CD4-positive, alpha-beta T cell treated with Interferon alpha-2 for 1 hour (primary cell): ENCODE measurements around the gene SCAF11.
"Not testable (repeated sequence)": the region's sequence is repeated elsewhere in the genome, so short reads cannot be mapped to it uniquely, and the experiment has no call there.

ENCODE experiments used
- DNase-seq, 2 donors: peaks; one replicate each; pipeline ENCODE4 v3.0.0-alpha.2; 2020 to 2022

The SCAF11 gene, protein sequence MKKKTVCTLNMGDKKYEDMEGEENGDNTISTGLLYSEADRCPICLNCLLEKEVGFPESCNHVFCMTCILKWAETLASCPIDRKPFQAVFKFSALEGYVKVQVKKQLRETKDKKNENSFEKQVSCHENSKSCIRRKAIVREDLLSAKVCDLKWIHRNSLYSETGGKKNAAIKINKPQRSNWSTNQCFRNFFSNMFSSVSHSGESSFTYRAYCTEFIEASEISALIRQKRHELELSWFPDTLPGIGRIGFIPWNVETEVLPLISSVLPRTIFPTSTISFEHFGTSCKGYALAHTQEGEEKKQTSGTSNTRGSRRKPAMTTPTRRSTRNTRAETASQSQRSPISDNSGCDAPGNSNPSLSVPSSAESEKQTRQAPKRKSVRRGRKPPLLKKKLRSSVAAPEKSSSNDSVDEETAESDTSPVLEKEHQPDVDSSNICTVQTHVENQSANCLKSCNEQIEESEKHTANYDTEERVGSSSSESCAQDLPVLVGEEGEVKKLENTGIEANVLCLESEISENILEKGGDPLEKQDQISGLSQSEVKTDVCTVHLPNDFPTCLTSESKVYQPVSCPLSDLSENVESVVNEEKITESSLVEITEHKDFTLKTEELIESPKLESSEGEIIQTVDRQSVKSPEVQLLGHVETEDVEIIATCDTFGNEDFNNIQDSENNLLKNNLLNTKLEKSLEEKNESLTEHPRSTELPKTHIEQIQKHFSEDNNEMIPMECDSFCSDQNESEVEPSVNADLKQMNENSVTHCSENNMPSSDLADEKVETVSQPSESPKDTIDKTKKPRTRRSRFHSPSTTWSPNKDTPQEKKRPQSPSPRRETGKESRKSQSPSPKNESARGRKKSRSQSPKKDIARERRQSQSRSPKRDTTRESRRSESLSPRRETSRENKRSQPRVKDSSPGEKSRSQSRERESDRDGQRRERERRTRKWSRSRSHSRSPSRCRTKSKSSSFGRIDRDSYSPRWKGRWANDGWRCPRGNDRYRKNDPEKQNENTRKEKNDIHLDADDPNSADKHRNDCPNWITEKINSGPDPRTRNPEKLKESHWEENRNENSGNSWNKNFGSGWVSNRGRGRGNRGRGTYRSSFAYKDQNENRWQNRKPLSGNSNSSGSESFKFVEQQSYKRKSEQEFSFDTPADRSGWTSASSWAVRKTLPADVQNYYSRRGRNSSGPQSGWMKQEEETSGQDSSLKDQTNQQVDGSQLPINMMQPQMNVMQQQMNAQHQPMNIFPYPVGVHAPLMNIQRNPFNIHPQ (N-terminal part only)

DNA sequence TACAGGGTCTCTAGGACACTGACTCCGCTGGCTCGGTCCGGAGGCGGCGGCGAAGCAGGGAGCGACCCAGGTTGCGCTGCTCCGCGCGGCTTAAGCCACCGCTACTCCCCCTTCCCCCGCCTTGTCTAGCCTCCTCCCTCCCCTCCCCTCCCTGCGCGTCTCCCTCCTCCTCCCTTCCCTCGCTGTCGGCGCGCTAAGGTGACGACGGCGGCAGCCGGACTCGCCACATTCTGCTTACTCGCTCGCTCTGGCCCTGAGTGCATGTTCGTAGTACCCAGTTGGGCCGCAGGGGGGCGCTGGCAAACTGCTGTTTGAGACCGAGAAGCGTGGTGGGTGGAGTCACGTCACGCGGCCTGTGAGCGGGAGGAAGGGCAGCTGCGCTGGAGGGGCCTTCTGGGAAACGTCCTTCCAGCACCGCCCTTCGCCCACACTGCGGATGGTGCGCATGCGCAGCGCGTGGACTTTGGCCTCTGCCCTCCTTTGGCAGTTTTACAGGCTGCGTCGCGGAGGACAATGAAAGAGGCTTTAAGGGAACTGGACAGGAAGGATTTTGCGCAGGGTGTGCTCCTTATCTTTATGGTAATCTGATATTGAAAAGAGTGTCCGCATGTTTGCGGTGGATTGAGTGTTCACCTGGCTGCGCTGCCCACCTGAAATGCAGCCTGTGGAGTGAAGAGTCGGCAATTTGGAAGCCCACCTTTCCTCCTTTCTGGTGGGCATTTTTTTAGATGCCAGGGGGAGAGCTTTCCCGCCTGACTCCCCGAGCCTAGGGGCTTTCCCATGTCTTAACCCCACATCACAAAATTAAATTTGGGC, at the start of gene SCAF11:
Gene SCAF11, minus strand, starts transcription at position 107 of the 816 bp plus-strand sequence. CDS start 26,407 bp downstream, outside the sequence.
- peak; percentile 100 for DNase-seq

DNA sequence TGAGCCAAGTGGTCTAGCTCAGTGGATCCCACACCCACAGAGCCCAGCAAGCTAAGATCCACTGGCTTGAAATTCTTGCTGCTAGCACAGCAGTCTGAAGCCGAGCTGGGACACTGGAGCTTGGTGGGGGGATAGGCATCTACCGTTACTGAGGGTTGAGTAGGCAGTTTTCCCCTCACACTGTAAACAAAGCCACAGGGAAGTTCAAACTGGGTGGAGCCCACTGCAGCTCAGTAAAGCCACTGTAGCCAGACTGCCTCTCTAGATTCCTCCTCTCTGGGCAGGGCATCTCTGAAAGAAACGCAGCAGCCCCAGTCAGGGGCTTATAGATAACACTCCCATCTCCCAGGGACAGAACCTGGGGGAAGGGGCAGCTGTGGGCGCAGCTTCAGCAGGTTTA, 46.7 kb upstream of the SCAF11 start:
- not testable (repeated sequence) for DNase-seq

DNA sequence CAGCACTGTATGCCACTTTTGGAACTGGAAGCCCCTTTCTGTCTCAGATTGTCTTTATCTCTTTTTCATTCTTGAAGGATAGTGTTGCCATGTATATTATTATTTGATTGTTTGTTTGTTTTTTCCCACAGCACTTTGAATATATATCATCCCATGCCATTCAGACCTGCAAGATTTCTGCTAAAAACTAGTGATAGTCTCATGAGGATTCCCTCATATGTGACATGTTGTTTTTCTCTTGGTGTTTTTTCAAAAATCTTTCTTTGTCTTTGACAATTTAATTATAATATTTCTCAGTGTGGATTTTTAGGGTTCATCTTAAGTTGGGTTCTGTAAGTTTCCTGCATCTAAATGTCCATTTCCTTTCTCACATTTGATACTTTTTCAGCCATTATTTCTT, 36.8 kb upstream of the SCAF11 start:
- DNase-seq, result no peak

DNA sequence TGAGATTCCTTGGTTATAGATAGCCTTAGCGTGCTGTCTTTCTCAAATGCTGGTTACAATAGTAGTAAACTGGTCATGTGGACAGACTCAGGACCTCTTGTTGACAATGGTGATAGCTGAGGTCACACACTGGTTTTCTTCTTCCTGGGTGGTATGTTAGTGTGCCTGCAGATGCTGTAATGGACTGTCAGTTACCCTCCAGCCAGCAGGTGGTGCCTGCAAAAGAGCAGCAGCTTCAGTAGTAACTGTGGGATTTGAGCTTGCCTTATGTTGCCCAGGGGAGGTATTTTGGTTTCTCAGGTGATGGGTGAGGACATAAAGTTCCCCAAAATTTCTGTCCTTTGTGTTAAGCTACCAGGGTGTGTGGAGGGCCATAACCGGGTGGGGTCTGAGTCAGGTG, 33.7 kb upstream of the SCAF11 start:
- DNase-seq, result no peak

DNA sequence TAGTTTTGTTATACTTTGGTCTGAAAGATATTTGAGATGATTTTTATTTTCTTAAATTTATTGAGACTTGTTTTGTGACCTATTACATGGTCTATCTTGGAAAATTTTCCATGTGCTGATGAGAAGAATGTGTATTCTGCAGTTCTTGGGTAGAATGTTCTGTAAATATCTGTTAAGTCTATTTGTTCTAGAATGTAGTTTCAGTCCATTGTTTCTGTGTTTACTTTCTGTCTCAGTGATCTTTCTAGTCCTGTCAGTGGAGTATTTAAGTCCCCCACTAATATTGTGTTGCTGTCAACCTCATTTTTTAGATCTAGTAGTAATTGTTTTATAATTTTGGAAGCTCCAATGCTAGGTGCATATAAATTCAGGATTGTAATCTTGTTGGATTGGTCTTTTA, 30.4 kb upstream of the SCAF11 start:
- no peak for DNase-seq

DNA sequence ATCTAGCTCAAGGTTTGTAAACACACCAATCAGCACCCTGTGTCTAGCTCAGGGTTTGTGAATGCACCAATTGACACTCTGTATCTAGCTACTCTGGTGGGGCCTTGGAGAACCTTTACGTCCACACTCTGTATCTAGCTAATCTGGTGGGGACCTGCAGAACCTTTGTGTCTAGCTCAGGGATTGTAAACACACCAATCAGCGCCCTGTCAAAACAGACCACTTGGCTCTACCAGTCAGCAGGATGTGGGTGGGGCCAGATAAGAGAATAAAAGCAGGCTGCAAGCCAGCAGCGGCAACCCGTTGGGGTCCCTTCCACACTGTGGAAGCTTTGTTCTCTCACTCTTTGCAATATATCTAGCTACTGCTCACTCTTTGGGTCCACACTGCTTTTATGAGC, 28.3 kb upstream of the SCAF11 start:
- DNase-seq, result not testable (repeated sequence)

DNA sequence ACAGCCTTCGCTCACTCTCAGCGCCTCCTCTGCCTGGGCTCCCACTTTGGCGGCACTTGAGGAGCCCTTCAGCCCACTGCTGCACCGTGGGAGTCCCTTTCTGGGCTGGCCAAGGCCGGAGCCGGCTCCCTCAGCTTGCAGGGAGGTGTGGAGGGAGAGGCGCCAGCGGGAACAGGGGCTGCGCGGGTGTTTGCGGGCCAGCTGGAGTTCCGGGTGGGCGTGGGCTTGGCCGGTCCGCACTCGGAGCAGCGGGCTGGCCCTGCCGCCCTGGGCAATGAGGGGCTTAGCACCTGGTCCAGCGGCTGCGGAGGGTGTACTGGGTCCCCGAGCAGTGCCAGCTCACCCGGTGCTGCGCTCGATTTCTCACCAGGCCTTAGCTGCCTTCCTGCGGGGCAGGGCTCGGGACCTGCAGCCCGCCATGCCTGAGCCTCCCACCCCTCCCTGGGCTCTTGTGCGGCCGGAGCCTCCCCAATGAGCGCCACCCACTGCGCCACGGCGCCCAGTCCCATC, 27.5 kb upstream of the SCAF11 start:
- DNase-seq, result not testable (repeated sequence)

DNA sequence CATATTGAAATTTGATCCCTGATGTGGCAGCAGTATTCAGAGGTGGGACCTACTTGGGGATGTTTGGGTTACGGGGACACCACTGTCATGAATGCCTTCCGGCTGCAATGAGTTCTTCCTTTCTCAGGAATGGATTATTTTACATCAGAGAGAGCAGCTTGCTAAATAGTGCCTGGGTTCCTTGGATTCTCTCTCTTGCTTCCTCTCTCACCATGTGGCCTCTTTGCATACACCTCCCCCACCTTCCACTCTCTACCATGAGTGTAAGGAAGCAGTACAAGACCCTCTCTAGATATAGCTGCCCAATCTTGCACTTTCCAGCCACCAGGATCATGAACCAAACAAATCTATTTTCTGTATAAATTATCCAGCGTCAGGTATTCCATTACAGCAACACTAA, 15.4 kb upstream of the SCAF11 start:
- no peak for DNase-seq

DNA sequence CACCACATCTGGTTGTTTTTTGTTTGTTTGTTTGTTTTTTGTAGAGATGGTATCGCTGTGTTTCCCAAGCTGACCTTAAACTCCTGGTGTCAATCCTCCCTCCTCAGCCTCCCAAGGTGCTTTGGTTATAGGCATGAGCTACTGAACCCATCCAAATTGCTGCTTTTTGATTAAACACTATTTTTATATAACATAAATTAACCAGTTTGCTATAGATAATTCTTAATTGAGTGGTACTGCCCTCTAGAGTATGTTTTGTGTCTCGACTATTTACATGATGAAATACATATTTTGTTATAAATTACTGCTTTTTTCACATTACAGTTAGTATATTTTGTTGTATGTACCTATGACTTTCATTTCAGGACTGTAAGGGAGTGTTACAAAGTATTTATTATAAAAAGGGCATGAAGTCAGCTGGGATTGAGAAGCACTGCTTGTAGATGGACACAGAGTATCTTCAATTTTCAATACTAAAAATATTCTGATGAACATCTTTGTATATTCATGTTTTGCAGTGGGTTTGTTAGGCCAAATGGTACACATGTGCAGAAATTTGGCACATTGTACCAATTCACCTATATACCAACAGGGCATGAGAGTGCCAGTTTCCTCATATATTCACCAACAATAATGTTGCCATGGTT, 14.9 kb upstream of the SCAF11 start:
- peak in 1 of 2 donors; percentile 39 for DNase-seq

DNA sequence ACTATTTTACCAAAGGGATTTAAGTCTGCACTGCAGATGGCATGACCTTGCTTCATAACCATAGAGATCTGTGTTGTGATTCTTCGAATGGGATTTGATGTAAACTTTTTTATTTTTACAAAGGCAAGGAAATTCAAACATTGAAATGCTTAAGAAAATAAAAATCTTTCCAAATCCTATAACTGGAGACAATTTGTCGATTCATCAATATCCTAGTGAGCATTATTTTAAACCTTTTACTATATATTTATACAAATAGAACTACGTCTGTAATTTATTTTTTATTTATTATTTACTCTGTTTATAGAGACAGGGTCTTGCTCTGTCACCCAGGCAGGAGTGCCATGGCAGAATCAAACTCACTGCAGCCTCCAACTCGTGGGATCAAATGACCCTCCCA, 14.3 kb upstream of the SCAF11 start:
- no peak for DNase-seq

DNA sequence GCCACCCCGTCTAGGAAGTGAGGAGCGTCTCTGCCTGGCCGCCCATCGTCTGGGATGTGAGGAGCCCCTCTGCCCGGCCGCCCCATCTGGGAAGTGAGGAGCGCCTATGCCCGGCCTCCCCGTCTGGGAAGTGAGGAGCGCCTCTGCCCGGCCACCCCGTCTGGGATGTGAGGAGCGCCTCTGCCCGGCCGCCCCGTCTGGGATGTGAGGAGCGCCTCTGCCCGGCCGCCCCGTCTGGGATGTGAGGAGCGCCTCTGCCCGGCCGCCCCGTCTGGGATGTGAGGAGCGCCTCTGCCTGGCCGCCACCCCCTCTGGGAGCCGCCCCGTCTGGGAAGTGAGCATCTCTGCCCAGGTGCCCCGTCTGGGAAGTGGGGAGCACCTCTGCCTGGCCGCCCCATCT, 9.7 kb upstream of the SCAF11 start:
- DNase-seq, result not testable (repeated sequence)

DNA sequence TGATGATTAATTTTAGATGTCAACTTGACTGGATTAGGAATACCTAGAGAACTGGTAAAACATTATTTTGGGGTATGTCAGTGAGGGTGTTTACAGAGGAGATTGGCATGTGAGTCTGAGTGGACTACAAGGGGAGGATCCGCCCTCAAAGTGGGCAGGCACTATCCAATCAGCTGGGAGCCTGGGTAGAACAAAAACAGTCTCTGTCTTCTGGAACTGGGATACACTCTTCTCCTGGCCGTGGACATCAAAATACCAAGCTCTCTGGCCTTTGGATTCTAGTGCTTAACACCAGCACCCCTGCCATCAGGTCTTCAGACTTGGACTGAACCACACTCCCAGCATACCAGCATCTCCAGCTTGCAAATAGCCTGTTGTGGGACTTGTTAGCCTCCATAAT, 4.4 kb upstream of the SCAF11 start:
- no peak for DNase-seq

DNA sequence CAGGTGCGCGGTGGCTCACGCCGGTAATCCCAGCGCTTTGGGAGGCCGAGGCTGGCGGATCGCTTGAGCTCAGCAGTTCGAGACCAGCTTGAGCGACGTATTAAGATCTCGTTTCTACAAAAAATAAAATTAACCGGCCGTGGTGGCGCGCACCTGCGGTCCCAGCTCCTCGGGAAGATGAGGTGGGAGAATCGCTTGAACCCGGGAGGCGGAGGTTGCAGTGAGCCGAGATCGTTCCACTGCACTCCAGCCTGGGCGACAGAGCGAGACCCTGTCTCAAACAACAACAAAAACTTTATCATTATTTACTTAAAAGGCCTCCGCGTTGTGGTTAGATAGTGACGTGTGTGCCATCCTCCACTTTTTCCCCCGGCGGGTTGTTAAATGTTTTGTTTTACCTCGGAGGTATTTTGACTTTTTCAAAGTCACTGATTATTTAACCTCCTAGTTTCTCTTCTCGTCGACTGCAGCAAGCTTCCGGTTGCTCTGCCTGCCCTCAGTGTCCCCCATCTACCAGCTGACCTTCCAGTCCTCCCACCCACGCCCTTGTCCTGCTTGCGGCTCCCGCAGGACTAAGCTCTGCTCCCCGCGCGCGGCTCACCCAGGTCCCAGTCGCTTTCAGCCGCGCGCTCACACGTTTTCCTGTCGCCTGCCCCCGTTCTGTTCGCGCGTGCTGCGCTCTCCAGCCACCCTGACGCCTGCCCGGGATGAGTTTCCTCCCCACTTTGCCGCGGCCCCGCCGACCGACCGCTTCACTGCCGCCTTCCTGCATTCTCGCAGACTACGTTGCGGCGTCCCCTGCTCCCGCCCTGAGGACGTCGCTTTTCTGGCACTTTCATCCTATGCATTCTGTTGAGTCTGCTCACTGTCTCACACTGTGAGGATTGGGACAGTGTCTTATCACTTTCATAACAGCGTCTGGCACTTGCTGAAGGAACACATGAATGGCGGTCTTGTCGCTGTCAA, 1.2 kb upstream of the SCAF11 start:
- DNase-seq, result peak; percentile 57 to 70

DNA sequence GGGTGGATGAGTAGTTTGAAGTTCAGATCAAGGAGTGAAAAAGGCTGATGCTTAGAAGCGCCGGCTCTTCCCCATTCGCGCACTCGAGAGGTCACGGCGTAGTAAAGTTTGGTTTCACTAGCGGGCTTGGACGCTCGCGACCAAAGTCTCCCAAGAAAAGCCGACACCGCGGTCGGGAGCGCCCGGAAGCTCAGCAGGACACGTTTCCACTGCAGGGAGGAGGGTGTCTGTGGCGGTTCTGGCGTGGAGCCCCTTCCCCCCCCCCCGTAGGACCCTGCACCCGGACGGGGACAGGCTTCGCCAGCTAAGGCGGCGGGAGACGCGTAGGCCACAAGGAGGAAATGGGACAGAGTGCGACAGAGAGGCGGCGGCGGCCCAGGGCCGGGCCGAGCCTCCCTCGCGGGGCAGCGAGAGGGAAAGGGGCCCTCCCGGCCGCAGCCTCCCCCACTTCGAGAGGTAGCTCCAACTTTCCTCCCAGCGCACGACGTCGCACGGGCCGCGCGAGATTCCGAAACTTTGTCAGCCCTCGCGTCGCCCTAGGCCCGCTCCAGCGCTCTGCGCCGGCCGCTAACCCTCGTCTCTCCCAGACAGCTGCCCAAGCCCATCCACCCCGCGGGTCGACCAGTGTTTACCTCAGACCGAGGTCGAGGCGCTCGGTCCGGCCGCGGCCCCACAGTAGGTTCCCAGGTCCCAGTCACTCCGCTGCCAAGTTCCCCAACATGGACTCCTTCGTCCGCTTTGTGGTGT, 480 bp downstream of the SCAF11 start:
- DNase-seq, result peak; percentile 47 to 70

DNA sequence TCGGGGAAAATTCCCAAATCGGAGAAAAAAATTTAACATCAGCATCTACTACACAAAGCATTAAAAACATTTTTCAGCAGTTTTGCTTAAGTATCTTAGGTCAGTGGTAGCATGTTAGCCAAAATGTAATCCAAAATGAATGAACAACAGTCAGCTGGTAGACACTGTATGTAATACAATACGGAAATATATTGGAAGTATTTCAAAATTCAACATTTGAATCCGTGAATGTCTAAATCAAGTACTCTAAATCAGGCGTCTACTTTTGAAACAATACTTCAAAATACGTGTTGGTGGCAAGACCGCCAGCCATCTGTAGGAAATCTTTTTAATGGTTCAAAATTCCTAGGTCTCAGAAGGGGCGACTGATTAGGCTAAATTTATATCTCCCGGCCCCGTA, 1.1 kb downstream of the SCAF11 start:
- no peak for DNase-seq

DNA sequence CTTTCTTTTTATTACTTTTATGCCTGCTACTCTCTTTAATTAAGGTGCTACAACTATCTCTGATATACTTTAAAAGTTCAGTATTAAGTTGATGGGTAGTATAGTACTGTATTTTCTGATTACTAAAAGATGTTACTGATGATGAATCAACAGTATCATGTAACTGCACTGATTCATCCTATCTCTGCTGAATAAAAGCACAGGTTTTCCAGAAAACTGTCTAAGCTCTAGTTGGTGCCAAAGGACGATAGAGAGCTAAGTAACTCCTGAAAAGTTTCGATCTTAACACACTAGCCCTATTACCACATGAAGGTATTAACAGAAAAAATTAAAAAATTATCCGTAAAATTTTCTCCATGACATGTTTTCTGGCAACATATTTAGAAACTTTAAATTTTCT, 2.1 kb downstream of the SCAF11 start:
- DNase-seq, result no peak

DNA sequence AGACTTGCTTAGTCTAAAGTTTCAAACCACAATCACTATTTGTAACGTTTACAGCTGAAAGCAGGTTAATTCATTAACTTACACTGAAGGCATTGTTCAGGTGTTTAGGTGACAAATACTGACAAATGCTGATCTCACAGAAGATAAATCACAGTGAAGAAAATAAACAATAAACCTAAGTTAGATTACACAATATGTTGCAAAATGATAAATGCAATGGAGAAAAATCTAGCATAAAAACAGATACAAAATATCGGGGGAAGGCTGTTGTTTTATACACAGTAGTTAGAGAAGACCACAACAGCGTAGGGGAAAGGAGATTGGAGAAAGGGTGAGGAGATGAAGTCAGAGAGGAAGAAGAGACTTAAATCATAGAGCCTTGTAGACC, 3.0 kb downstream of the SCAF11 start:
- DNase-seq, result no peak

DNA sequence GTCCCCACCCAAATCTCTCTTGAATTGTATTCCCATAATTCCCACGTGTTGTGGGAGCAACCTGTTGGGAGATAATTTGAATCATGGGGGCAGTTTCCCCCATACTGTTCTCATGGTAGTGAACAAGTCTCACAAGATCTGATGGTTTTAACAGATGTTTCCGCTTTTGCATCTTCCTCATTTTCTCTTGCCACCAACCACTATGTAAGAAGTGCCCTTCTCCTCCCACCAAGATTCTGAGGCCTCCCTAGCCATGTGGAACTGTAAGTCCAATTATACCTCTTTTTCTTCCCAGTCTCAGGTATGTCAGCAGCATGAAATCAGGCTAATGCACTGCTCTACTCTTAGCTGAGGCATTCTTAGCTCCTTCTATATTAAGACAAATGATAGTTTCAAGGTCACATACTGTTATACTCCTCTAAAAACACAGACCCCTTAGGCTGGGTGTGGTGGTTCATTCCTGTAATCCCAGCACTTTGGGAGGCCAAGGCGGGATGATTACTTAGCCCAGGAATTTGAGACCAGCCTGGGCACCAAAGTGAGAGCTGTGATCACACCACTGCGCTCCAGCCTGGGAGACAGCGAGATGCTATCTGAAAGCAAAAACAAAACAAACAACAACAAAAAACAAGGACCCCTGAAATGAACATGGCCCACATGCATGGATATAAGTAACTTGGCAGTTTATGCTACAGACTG, 3.6 kb downstream of the SCAF11 start:
- DNase-seq, result peak in 1 of 2 donors; percentile 9
